Mesendoderm (in vitro differentiated cells): ENCODE results near the gene SCG2.

Source experiments
- DNase-seq: peaks from one replicate; pipeline ENCODE4 v3.0.0; 2013
- H2AK5ac ChIP-seq: 2 replicates; pipeline ENCODE4 v1.6.1; 2013; ENCODE audit warnings: low read length, inconsistent platforms
- H2BK120ac ChIP-seq: 2 replicates; pipeline ENCODE4 v1.6.1; 2013; ENCODE audit warnings: low read depth, mild to moderate bottlenecking, low read length, moderate library complexity, mixed read lengths
- H2BK15ac ChIP-seq: replicated peaks from 2 replicates; pipeline ENCODE4 v1.6.1; 2013; ENCODE audit warnings: low read depth, mild to moderate bottlenecking, moderate library complexity
- H2BK5ac ChIP-seq: 2 replicates; pipeline ENCODE4 v1.6.1; 2013; ENCODE audit warnings: low read length, inconsistent platforms
- H3K18ac ChIP-seq: 2 replicates; pipeline ENCODE4 v1.6.1; 2013; ENCODE audit warnings: mild to moderate bottlenecking, low read length, mixed read lengths
- H3K23ac ChIP-seq: one replicate; pipeline ENCODE4 v1.6.1; 2013; ENCODE audit warnings: low read length
- H3K27ac ChIP-seq: 2 replicates; pipeline ENCODE4 v1.5.1; 2013; ENCODE audit warnings: low read depth, mild to moderate bottlenecking, inconsistent platforms, low read length, moderate library complexity
- H3K27me3 ChIP-seq: 2 replicates; pipeline ENCODE4 v1.6.1; 2013; ENCODE audit warnings: low read length, control low read depth, mild to moderate bottlenecking, inconsistent platforms; ENCODE audit not compliant: insufficient read depth, poor library complexity
- H3K36me3 ChIP-seq: 2 replicates; pipeline ENCODE4 v1.6.1; 2013; ENCODE audit warnings: low read length, inconsistent platforms; ENCODE audit not compliant: control insufficient read depth, insufficient read depth
- H3K4ac ChIP-seq: one replicate; pipeline ENCODE4 v1.6.1; 2013; ENCODE audit warnings: low read depth, mild to moderate bottlenecking, low read length, moderate library complexity
- H3K4me1 ChIP-seq: 2 replicates; pipeline ENCODE4 v1.6.1; 2013; ENCODE audit warnings: low read depth, low read length, inconsistent platforms; ENCODE audit not compliant: control insufficient read depth
- H3K4me2 ChIP-seq: 2 replicates; pipeline ENCODE4 v1.6.1; 2013; ENCODE audit warnings: low read length
- H3K4me3 ChIP-seq: 2 replicates; pipeline ENCODE4 v1.5.1; 2013; ENCODE audit warnings: mild to moderate bottlenecking, low read length
- H3K56ac ChIP-seq: one replicate; pipeline ENCODE4 v1.6.1; 2013; ENCODE audit warnings: low read length
- H3K79me1 ChIP-seq: 2 replicates; pipeline ENCODE4 v1.6.1; 2013; ENCODE audit warnings: low read length, inconsistent platforms
- H3K79me2 ChIP-seq: 2 replicates; pipeline ENCODE4 v1.6.1; 2013; ENCODE audit warnings: mild to moderate bottlenecking, low read length; ENCODE audit not compliant: control insufficient read depth, insufficient read depth
- H3K9ac ChIP-seq: 2 replicates; pipeline ENCODE4 v1.6.1; 2013; ENCODE audit warnings: low read length, inconsistent platforms
- H4K5ac ChIP-seq: one replicate; pipeline ENCODE4 v1.6.1; 2013; ENCODE audit warnings: low read length
- H4K8ac ChIP-seq: one replicate; pipeline ENCODE4 v1.6.1; 2013; ENCODE audit warnings: low read depth, mild to moderate bottlenecking, control low read depth, low read length, moderate library complexity
- WGBS: extraction: QIAGEN DNeasy Blood & Tissue Kit; methylation state at CpG from one replicate; pipeline ENCODE4 v1.1.7; 2013; ENCODE audit warnings: low lambda C conversion rate, missing lambda C conversion rate; ENCODE audit not compliant: insufficient coverage; ENCODE audit errors: extremely low coverage; 5-methylcytosine and 5-hydroxymethylcytosine counted together

SCG2 gene

DNA sequence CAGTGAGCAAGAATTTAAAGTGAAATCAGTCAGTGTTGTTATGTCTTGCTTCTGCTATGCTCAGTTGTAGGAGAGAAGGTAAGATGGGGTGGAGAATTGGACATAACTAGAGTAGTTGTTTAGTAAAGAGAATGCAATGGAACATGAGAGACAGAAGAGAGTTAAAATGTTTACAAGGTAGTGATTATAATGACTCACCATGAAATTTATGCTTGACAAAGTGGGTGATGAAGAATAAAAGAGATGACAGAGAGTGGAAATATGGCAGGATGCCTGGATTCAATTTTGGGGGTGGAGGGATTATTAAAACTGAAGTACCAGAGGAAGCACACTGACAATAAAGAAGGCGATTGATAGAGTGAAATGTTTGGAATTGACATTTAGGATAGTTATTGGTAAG, 10.6 kb downstream of the SCG2 start:
- H3K23ac ChIP-seq, result no peak overlapping the region
- no peak overlapping the region for H3K27ac ChIP-seq
- no peak overlapping the region for H3K56ac ChIP-seq
- no peaks in the 10 kb centered on the region for H3K36me3 ChIP-seq
- WGBS, result no CpG with 5 or more reads among the region's 1 CpG
- no peak overlapping the region for H3K4me2 ChIP-seq
- no peak overlapping the region for H3K18ac ChIP-seq
- H3K79me1 ChIP-seq, result no peaks in the 10 kb centered on the region
- no peak overlapping the region for H3K4ac ChIP-seq
- no peak overlapping the region for H2BK5ac ChIP-seq
- H4K8ac ChIP-seq, result no peak overlapping the region
- no peak overlapping the region for H2BK120ac ChIP-seq
- no peaks in the 10 kb centered on the region for H3K4me1 ChIP-seq
- no peak overlapping the region for H4K5ac ChIP-seq
- DNase-seq, result no peak
- no peaks in the 10 kb centered on the region for H3K79me2 ChIP-seq
- no peak overlapping the region for H2AK5ac ChIP-seq
- H2BK15ac ChIP-seq, result no peak overlapping the region
- no peak overlapping the region for H3K9ac ChIP-seq
- no peak overlapping the region for H3K4me3 ChIP-seq
- H3K27me3 ChIP-seq, result no peaks in the 10 kb centered on the region

DNA sequence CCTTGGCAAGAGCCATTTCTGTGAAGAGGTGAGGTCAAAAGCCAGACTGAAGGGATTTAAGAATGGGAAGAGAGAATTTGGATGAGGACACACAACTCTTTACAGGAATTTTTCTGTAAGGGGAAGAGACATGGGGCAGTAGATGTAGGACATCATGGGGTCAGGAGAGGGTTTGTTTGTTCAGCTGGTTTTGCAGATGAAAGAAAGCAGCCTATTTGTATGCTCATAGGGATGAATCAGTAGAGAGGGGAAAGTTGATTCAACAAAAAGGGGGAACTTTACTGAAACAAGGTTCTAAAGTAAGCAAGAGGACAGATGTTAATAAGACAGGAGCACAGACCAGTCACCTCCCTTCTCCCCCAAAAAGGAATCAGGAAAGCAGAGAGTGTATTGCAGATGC, 11.2 kb downstream of the SCG2 start:
- no peak for DNase-seq
- H3K4ac ChIP-seq, result no peak overlapping the region
- H3K79me2 ChIP-seq, result no peaks in the 10 kb centered on the region
- no peak overlapping the region for H3K56ac ChIP-seq
- H4K8ac ChIP-seq, result no peak overlapping the region
- no peak overlapping the region for H2BK5ac ChIP-seq
- no peak overlapping the region for H2BK120ac ChIP-seq
- no peak overlapping the region for H3K27ac ChIP-seq
- H3K9ac ChIP-seq, result no peak overlapping the region
- no peak overlapping the region for H4K5ac ChIP-seq
- no peaks in the 10 kb centered on the region for H3K79me1 ChIP-seq
- H3K18ac ChIP-seq, result no peak overlapping the region
- H3K4me1 ChIP-seq, result no peaks in the 10 kb centered on the region
- H2BK15ac ChIP-seq, result no peak overlapping the region
- no peak overlapping the region for H3K4me3 ChIP-seq
- no peak overlapping the region for H3K4me2 ChIP-seq
- no peaks in the 10 kb centered on the region for H3K36me3 ChIP-seq
- no peak overlapping the region for H3K23ac ChIP-seq
- no peak overlapping the region for H2AK5ac ChIP-seq
- no peaks in the 10 kb centered on the region for H3K27me3 ChIP-seq

DNA sequence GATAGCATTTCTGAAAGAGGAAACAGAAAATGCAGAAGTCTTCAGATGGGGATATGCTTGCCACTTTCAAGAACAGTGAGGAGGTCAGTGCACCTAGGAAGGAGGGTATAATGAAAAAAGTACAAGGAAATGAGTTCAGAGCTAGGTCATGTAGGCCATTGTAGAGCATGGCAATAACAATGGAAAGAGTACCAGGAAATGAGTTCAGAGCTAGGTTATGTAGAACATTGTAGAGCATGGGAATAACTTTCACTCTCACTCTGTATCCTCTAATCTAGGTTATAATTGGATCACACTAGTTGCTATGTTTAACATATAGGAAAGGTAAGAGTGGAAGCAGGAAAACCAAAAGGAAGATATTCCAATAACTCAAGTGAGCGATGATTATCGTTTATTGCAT, 12.3 kb downstream of the SCG2 start:
- Histone ChIP-seq H2BK5ac (no peak overlapping the region), H2AK5ac (no peak overlapping the region), H3K27ac (no peak overlapping the region), H2BK120ac (no peak overlapping the region), H3K36me3 (no peaks in the 10 kb centered on the region), H3K79me1 (no peaks in the 10 kb centered on the region), H3K4me3 (no peak overlapping the region), H4K5ac (no peak overlapping the region), H3K56ac (no peak overlapping the region), H3K4me1 (no peaks in the 10 kb centered on the region), H3K23ac (no peak overlapping the region), H3K79me2 (no peaks in the 10 kb centered on the region), H3K18ac (no peak overlapping the region), H3K27me3 (no peaks in the 10 kb centered on the region), H2BK15ac (no peak overlapping the region), H4K8ac (no peak overlapping the region), H3K4ac (no peak overlapping the region), H3K4me2 (no peak overlapping the region), H3K9ac (no peak overlapping the region)
- WGBS, result no CpG with 5 or more reads among the region's 2 CpGs
- DNase-seq, result no peak

DNA sequence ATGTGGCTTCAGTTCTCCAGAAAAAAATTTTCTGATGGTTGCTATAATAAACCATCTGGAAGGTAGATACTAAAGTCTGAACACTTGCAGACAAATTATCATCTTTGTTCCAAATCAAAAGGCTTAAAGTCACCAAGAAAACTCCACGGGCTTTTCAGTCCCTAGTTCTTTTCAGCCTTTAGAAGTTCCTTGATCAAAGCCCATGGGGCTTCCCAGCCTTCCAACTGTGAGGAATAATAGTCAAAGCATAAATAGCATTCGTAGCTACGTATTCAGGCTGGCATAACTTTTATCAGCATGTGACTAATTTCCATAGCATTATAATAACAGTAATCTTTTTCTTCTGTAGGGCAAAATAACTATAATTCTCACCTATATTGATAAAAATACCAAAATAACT, 13.9 kb downstream of the SCG2 start:
- Histone ChIP-seq H3K27me3 (no peaks in the 10 kb centered on the region), H2AK5ac (no peak overlapping the region), H3K79me1 (no peaks in the 10 kb centered on the region), H2BK5ac (no peak overlapping the region), H4K8ac (no peak overlapping the region), H3K23ac (no peak overlapping the region), H3K4me2 (no peak overlapping the region), H3K56ac (no peak overlapping the region), H3K9ac (no peak overlapping the region), H2BK120ac (no peak overlapping the region), H3K27ac (no peak overlapping the region), H4K5ac (no peak overlapping the region), H3K79me2 (no peaks in the 10 kb centered on the region), H3K4me3 (no peak overlapping the region), H3K36me3 (no peaks in the 10 kb centered on the region), H2BK15ac (no peak overlapping the region), H3K18ac (no peak overlapping the region), H3K4me1 (no peaks in the 10 kb centered on the region), H3K4ac (no peak overlapping the region)
- DNase-seq, result no peak
- WGBS, result no CpG with 5 or more reads among the region's 3 CpGs

DNA sequence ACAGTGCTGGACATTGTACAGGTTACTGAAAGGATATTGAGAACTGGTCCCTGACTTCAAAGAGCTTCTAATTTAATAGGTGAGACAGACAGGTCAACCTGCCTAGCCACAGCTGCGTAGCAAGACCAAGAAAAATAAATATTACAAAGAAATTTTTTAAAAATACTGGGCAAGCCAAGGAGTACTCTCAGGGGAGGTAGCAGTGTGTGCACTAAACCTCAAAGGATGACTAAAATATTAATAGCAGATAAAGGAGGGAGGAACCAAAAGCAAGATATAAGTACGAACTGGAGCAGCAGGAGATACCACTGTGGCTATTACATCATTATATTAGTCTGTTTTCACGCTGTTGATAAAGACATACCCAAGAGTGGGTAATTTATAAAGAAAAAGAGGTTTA, 14.9 kb downstream of the SCG2 start:
- Histone ChIP-seq H3K79me1 (no peaks in the 10 kb centered on the region), H3K36me3 (no peaks in the 10 kb centered on the region), H2BK5ac (no peak overlapping the region), H2BK15ac (no peak overlapping the region), H2BK120ac (no peak overlapping the region), H3K4ac (no peak overlapping the region), H3K56ac (no peak overlapping the region), H3K23ac (no peak overlapping the region), H3K27me3 (no peaks in the 10 kb centered on the region), H2AK5ac (no peak overlapping the region), H3K4me1 (no peaks in the 10 kb centered on the region), H4K5ac (no peak overlapping the region), H3K79me2 (no peaks in the 10 kb centered on the region), H3K4me2 (no peak overlapping the region), H3K18ac (no peak overlapping the region), H3K9ac (no peak overlapping the region), H4K8ac (no peak overlapping the region), H3K27ac (no peak overlapping the region), H3K4me3 (no peak overlapping the region)
- WGBS, result no CpG with 5 or more reads among the region's 3 CpGs
- DNase-seq, result no peak

DNA sequence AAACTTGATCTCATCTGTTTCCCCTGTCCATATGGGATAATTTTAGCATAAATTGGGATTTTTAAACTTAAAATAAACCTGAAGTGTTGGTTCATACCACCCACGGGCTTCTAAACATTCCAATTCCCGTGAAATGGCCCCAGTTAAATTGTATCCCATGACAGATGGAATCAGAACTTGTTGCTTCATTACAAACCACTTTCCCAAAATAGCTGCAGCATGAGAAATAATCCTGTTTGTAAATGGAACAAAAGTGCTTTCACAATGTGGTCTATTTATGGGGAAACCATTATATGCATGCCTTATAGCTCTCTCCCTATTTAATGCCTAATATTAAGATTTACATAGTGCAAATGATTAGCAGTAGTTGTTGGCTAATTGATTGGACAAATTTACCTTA, 15.9 kb downstream of the SCG2 start:
- no CpG with 5 or more reads among the region's 2 CpGs for WGBS
- Histone ChIP-seq H3K4ac (no peak overlapping the region), H4K5ac (no peak overlapping the region), H3K4me3 (no peak overlapping the region), H3K79me1 (no peaks in the 10 kb centered on the region), H3K4me1 (no peaks in the 10 kb centered on the region), H3K36me3 (no peaks in the 10 kb centered on the region), H3K79me2 (no peaks in the 10 kb centered on the region), H2BK15ac (no peak overlapping the region), H2BK120ac (no peak overlapping the region), H3K27ac (no peak overlapping the region), H3K27me3 (no peaks in the 10 kb centered on the region), H3K4me2 (no peak overlapping the region), H4K8ac (no peak overlapping the region), H3K56ac (no peak overlapping the region), H3K9ac (no peak overlapping the region), H3K18ac (no peak overlapping the region), H3K23ac (no peak overlapping the region), H2AK5ac (no peak overlapping the region), H2BK5ac (no peak overlapping the region)
- DNase-seq, result no peak
